CD4-positive, alpha-beta T cell (primary cell): ENCODE measurements around the gene CD33. TPM values are rescaled to one million over a fixed set of nuclear protein-coding genes. Genes with fewer than 3 reads are reported as not detected.

Experiments used
- ATAC-seq: fragments of 200-7000 bp; cut with Tn5 transposase; one replicate; pipeline ENCODE4 v1.10.0; 2022; ENCODE audit warnings: mild to moderate bottlenecking; ENCODE audit not compliant: poor library complexity
- CTCF ChIA-PET: fragments of 350-600 bp; sonication (Branson Sonifier 250); formaldehyde crosslinking; loops from one replicate; lab custom pipeline; 2021; ENCODE audit warnings: antibody characterized with exemption, inconsistent platforms; lab: Charles Lee
- POLR2A ChIA-PET: fragments of 350-600 bp; sonication (Branson Sonifier 250); formaldehyde crosslinking; loops from one replicate; lab custom pipeline; 2021; ENCODE audit warnings: antibody characterized with exemption, inconsistent platforms; lab: Charles Lee
- DNase-seq, 14 experiments: peaks; one replicate each; pipeline ENCODE4 v3.0.0-alpha.2; 2013 to 2020; ENCODE audit warnings: mixed read lengths in 2 of 14
- H3K27ac ChIP-seq, 2 donors: one replicate each; pipeline versions ENCODE4 v1.5.1 to v1.7.0; 2013; ENCODE audit warnings: low read length in 2 of 2, low read depth in 1 of 2, mild to moderate bottlenecking in 1 of 2
- H3K27me3 ChIP-seq, 2 experiments: 1 replicate in 1 of 2; 2 replicates in 1 of 2; pipeline versions ENCODE4 v1.6.1 to v1.7.0; 2013; ENCODE audit warnings: low read length in 2 of 2, control low read depth in 1 of 2, mild to moderate bottlenecking in 1 of 2, moderate library complexity in 1 of 2; ENCODE audit not compliant: insufficient read depth in 2 of 2, control insufficient read depth in 1 of 2
- H3K36me3 ChIP-seq: one replicate; pipeline ENCODE4 v1.6.1; 2013; ENCODE audit warnings: low read length, control low read depth; ENCODE audit not compliant: insufficient read depth
- H3K4me1 ChIP-seq: one replicate; pipeline ENCODE4 v1.6.1; 2013; ENCODE audit warnings: low read length, control low read depth; ENCODE audit not compliant: insufficient read depth
- H3K4me3 ChIP-seq: one replicate; pipeline ENCODE4 v1.5.1; 2013; ENCODE audit warnings: mild to moderate bottlenecking, low read length, moderate library complexity
- H3K9me3 ChIP-seq, 2 experiments: 1 replicate in 1 of 2; 2 replicates in 1 of 2; pipeline versions ENCODE4 v1.6.1 to v1.7.0; 2013; ENCODE audit warnings: low read length in 2 of 2, mild to moderate bottlenecking in 2 of 2, control low read depth in 1 of 2, moderate library complexity in 1 of 2; ENCODE audit not compliant: control insufficient read depth in 1 of 2, insufficient read depth in 1 of 2
- H3K27ac Mint-ChIP-seq: one replicate; pipeline ENCODE4 v1.8.0; 2020; ENCODE audit warnings: mixed read lengths
- H3K27me3 Mint-ChIP-seq: one replicate; pipeline ENCODE4 v1.8.0; 2021; ENCODE audit warnings: mixed read lengths
- H3K36me3 Mint-ChIP-seq: one replicate; pipeline ENCODE4 v1.8.0; 2021; ENCODE audit warnings: low read depth, mixed read lengths
- H3K4me1 Mint-ChIP-seq: one replicate; pipeline ENCODE4 v1.8.0; 2021; ENCODE audit warnings: low read depth, mixed read lengths
- H3K4me3 Mint-ChIP-seq: one replicate; pipeline ENCODE4 v1.8.0; 2020; ENCODE audit warnings: mild to moderate bottlenecking, mixed read lengths
- H3K9me3 Mint-ChIP-seq: one replicate; pipeline ENCODE4 v1.8.0; 2020; ENCODE audit warnings: mixed read lengths
- intact Hi-C, 2 experiments: fragments of 100-400 bp; cut with DNase I in 1 of 2; cut with micrococcal nuclease in 1 of 2; formaldehyde crosslinking; loops; one replicate each; pipeline versions ENCODE4 v1.15.1 to v1.9.0; 2023 to 2025; cut with DNase I, micrococcal nuclease
- total RNA-seq, 174 experiments: library from RNA in 2 of 174; stranded (reverse) in 2 of 174; gene quantifications; one replicate each; pipeline ENCODE4 v1.2.3 and lab custom pipeline; 2021 to 2026
- TF ChIP-seq, protein P1 (sequence below): fragments of 200-600 bp; IDR thresholded peaks from one replicate; pipeline ENCODE4 v1.8.0; 2022; ENCODE audit warnings: antibody characterized with exemption, mild to moderate bottlenecking

The CD33 gene
- total RNA-seq, 2 experiments from 2014 or later, result 0.60 to 1.7 TPM

DNA sequence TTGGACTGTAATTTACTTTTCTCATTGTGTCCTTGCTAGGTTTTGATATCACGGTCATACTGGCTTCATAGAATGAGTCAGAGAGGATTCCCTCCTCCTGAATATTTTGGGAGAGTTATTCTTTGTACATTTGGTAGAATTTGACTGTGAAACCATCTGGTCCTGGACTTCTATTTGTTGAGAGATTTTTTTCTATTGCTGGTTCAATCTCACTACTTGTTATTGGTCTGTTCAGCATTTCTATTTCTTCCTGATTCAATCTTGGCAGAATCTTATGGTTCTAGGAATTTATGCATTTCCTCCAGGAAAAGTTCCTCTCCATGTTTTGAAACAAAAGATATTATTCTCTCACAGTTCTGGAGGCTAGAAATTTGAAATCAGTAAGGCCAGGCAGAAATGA is 4.9 kb upstream of the CD33 start:
- DNase-seq (no peak), ATAC-seq (no peak)
- no peak overlapping the region for H3K27ac ChIP-seq
- CTCF ChIA-PET, result no interaction called here
- H3K4me3 ChIP-seq, result no peak overlapping the region
- H3K4me1 ChIP-seq, result no peaks in the 10 kb centered on the region
- Mint-ChIP-seq H3K27ac (no peak overlapping the region), H3K4me3 (no peak overlapping the region), H3K27me3 (peaks cover 38% of the 10 kb centered on the region), H3K4me1 (no peaks in the 10 kb centered on the region), H3K9me3 (no peaks in the 10 kb centered on the region), H3K36me3 (no peaks in the 10 kb centered on the region)
- intact Hi-C loops, result no loop called here
- peaks cover 6 to 9% of the 10 kb centered on the region in 2 experiments for H3K27me3 ChIP-seq
- TF ChIP-seq, protein P1, sequence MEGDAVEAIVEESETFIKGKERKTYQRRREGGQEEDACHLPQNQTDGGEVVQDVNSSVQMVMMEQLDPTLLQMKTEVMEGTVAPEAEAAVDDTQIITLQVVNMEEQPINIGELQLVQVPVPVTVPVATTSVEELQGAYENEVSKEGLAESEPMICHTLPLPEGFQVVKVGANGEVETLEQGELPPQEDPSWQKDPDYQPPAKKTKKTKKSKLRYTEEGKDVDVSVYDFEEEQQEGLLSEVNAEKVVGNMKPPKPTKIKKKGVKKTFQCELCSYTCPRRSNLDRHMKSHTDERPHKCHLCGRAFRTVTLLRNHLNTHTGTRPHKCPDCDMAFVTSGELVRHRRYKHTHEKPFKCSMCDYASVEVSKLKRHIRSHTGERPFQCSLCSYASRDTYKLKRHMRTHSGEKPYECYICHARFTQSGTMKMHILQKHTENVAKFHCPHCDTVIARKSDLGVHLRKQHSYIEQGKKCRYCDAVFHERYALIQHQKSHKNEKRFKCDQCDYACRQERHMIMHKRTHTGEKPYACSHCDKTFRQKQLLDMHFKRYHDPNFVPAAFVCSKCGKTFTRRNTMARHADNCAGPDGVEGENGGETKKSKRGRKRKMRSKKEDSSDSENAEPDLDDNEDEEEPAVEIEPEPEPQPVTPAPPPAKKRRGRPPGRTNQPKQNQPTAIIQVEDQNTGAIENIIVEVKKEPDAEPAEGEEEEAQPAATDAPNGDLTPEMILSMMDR, result no peak
- no peaks in the 10 kb centered on the region for H3K36me3 ChIP-seq
- H3K9me3 ChIP-seq, result no peaks in the 10 kb centered on the region
- POLR2A ChIA-PET, result no interaction called here

- TF ChIP-seq, protein P1, result no peak
- H3K4me3 ChIP-seq, result no peak overlapping the region
- CTCF ChIA-PET, result no interaction called here
Measured at GRCh38 chr19:51220996-51221395, 3.9 kb upstream of the CD33 start.

GRCh38 chr19:51224163-51224641 is 678 bp upstream of the CD33 start:
- no peak overlapping the region for H3K4me3 ChIP-seq
- no peak for ATAC-seq
- peaks cover 6 to 18% of the 10 kb centered on the region in 2 experiments for H3K27me3 ChIP-seq
- H3K36me3 ChIP-seq, result no peaks in the 10 kb centered on the region
- H3K9me3 ChIP-seq, result peaks cover 0 to 4% of the 10 kb centered on the region in 2 experiments
- ChIA-PET CTCF (no interaction called here), POLR2A (no interaction called here)
- no peaks in the 10 kb centered on the region for H3K9me3 Mint-ChIP-seq
- intact Hi-C loops, result no loop called here
- H3K27me3 Mint-ChIP-seq, result peaks cover 70% of the 10 kb centered on the region
- no peak overlapping the region for H3K4me3 Mint-ChIP-seq
- no peak for DNase-seq
- H3K36me3 Mint-ChIP-seq, result no peaks in the 10 kb centered on the region
- H3K4me1 Mint-ChIP-seq, result no peaks in the 10 kb centered on the region
- no peak overlapping the region for H3K27ac ChIP-seq
- no peak overlapping the region for H3K27ac Mint-ChIP-seq
- TF ChIP-seq, protein P1, result no peak
- no peaks in the 10 kb centered on the region for H3K4me1 ChIP-seq

More at GRCh38 chr19:51220996-51221395, 3.9 kb upstream of the CD33 start:
- Histone ChIP-seq H3K36me3 (no peaks in the 10 kb centered on the region), H3K4me1 (no peaks in the 10 kb centered on the region), H3K27ac (no peak overlapping the region), H3K9me3 (peaks cover 0 to 4% of the 10 kb centered on the region in 2 experiments), H3K27me3 (peaks cover 6 to 18% of the 10 kb centered on the region in 2 experiments)
- no peak overlapping the region for H3K4me3 Mint-ChIP-seq
- no peaks in the 10 kb centered on the region for H3K9me3 Mint-ChIP-seq
- intact Hi-C loops, result no loop called here
- no peak overlapping the region for H3K27ac Mint-ChIP-seq
- POLR2A ChIA-PET, result no interaction called here
- H3K27me3 Mint-ChIP-seq, result peaks cover 42% of the 10 kb centered on the region
- ATAC-seq (no peak), DNase-seq (no peak)
- H3K4me1 Mint-ChIP-seq, result no peaks in the 10 kb centered on the region
- H3K36me3 Mint-ChIP-seq, result no peaks in the 10 kb centered on the region
